ENCODE data around the gene OMG. TPM values are rescaled to one million over a fixed set of nuclear protein-coding genes. Genes with fewer than 3 reads are reported as not detected.

OMG gene
- total RNA-seq, 4 donors from 2014 or later: not detected

GRCh38 chr17:31307640-31308039 is 10.6 kb upstream of the OMG start:
- TF ChIP-seq CTCF (IDR thresholded peaks at IDR 0.05) (no peak), EP300 (IDR thresholded peaks at IDR 0.05) (no peak), POLR2A (IDR thresholded peaks at IDR 0.05) (no peak)
- Histone ChIP-seq H3K4me3 (no peak overlapping the region), H3K36me3 (peaks cover 0 to 3% (median 0%) of the 10 kb centered on the region in 3 donors), H3K27ac (no peak overlapping the region), H3K4me1 (no peaks in the 10 kb centered on the region), H3K9me3 (no peaks in the 10 kb centered on the region), H3K27me3 (no peaks in the 10 kb centered on the region)
- 85 to 90% methylated on average over 1 of the region's 1 CpG for WGBS, 2 donors
- DNase-seq (ENCODE audit: low spot score in 2 of 2): no peak

- Histone ChIP-seq H3K4me3 (no peak overlapping the region), H3K27ac (no peak overlapping the region), H3K27me3 (no peaks in the 10 kb centered on the region), H3K4me1 (peaks cover 0 to 11% (median 0%) of the 10 kb centered on the region in 4 donors), H3K9me3 (no peaks in the 10 kb centered on the region), H3K36me3 (no peaks in the 10 kb centered on the region)
- DNase-seq (ENCODE audit: low spot score in 2 of 2): no peak
- TF ChIP-seq POLR2A (IDR thresholded peaks at IDR 0.05) (no peak), CTCF (IDR thresholded peaks at IDR 0.05) (no peak), EP300 (IDR thresholded peaks at IDR 0.05) (no peak)
These were observed 2.6 kb upstream of the OMG start for GRCh38 chr17:31299624-31300023.

GRCh38 chr17:31296142-31296541 is 897 bp downstream of the OMG start:
- no peak overlapping the region for H3K27ac ChIP-seq
- H3K36me3 ChIP-seq: peaks cover 0 to 6% (median 0%) of the 10 kb centered on the region in 3 donors
- no peaks in the 10 kb centered on the region for H3K9me3 ChIP-seq
- no peaks in the 10 kb centered on the region for H3K27me3 ChIP-seq
- peaks cover 0 to 8% (median 0%) of the 10 kb centered on the region in 4 donors for H3K4me1 ChIP-seq
- no peak for DNase-seq (ENCODE audit: low spot score in 2 of 2)
- 44 to 50% methylated on average over 2 of the region's 2 CpGs for WGBS, 2 donors
- no peak overlapping the region for H3K4me3 ChIP-seq
- TF ChIP-seq POLR2A (IDR thresholded peaks at IDR 0.05) (no peak), EP300 (IDR thresholded peaks at IDR 0.05) (no peak)

GRCh38 chr17:31295489-31295871 is 1.6 kb downstream of the OMG start:
- peaks cover 0 to 8% (median 0%) of the 10 kb centered on the region in 4 donors for H3K4me1 ChIP-seq
- no peaks in the 10 kb centered on the region for H3K27me3 ChIP-seq
- peaks cover 0 to 6% (median 0%) of the 10 kb centered on the region in 3 donors for H3K36me3 ChIP-seq
- no peaks in the 10 kb centered on the region for H3K9me3 ChIP-seq
- WGBS, 2 donors: 97% methylated on average over 1 of the region's 1 CpG
- DNase-seq (ENCODE audit: low spot score in 2 of 2): no peak
- H3K27ac ChIP-seq: no peak overlapping the region
- no peak overlapping the region for H3K4me3 ChIP-seq
- TF ChIP-seq CTCF (IDR thresholded peaks at IDR 0.05) (no peak), EP300 (IDR thresholded peaks at IDR 0.05) (no peak), POLR2A (IDR thresholded peaks at IDR 0.05) (no peak)

- Histone ChIP-seq H3K27ac (no peak overlapping the region), H3K4me1 (peaks cover 0 to 8% (median 0%) of the 10 kb centered on the region in 4 donors), H3K4me3 (no peak overlapping the region), H3K9me3 (no peaks in the 10 kb centered on the region), H3K27me3 (no peaks in the 10 kb centered on the region), H3K36me3 (peaks cover 0 to 6% (median 0%) of the 10 kb centered on the region in 3 donors)
- no peak for DNase-seq (ENCODE audit: low spot score in 2 of 2)
- TF ChIP-seq POLR2A (IDR thresholded peaks at IDR 0.05): no peak
- no peak for TF ChIP-seq CTCF (IDR thresholded peaks at IDR 0.05)
- no peak for TF ChIP-seq EP300 (IDR thresholded peaks at IDR 0.05)
- WGBS, 2 donors: 83 to 85% methylated on average over 3 of the region's 3 CpGs
These were observed 2.1 kb downstream of the OMG start for GRCh38 chr17:31294820-31295488.

All from tibial nerve (tissue), 4 donors.